ENCODE data around the gene GPR157.
"Not testable (repeated sequence)": the region's sequence is repeated elsewhere in the genome, so short reads cannot be mapped to it uniquely, and the experiment has no call there.

- not testable (repeated sequence) for TF ChIP-seq CTCF, EP300, POLR2AphosphoS5, POLR2A (IDR thresholded peaks at IDR 0.05)
Observed at GRCh38 chr1:9123665-9124064, 5.2 kb downstream of the GPR157 start.

All from upper lobe of left lung (tissue), 4 donors.